IPS-NIHi11 (cell line): ENCODE results near the gene BTRC.
A peak's percentile ranks its signal among the peaks of the same experiment; 100 is the strongest.

Experiments
- DNase-seq: peaks from one replicate; pipeline ENCODE4 v3.0.0; 2012; ENCODE audit warnings: mixed read lengths, low spot score

Gene BTRC

DNA sequence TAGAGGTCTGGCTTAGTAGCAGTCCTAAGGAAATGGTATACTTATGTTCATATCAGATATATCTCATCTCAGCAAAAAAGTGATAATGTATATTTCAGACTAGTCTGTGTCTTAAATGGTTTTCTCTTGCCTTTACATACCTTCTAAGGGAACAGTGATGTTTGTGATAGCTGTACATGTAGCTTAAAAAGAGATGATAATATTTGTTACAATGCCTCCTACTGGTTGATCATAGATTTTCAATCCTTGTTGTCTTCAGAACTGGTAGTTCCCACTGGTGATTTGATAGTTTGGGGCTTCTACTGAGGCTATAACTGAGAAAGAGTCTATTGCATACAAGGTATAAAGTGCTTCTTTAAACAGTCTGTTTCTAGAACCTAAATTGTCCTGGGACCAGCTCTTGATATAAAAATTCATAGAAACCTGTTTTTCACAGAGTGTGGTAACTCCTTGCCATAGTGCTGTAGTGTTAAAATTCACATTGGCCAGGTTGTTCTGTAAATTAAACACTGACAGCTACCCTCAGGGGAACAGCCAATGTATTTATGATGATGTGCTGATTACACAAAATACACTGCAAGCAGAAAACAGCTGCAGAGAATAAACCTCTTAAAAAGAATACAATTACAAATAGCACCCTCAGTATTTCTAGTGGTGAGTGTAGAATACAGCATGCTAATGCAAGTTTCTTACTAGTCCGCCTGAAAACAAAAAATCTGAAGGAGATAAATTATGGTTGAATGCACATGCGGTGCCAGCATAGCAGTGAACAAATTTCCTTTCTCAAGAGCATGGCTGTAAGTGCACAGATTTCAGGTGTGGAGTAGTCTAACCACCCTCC is 90.3 kb downstream of the BTRC start:
- no peak for DNase-seq

DNA sequence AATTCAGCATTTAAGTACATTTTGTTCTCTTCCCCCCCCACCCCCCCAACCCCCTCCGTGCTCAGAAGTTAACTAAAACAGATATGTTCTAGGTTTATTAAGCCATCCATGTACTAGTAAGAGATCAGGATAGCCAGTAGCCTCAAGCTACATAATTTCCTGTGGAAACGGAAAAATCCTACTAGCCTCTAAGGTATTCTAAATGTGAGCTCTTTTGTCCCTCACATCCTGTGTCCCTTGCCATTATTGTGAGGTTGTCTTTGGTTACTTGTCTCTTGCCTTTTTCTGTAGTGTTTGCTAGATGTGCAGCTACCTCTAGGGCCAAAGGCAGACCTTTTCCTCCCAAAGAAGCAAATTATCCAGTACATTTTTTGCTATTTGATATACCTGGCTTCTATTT is 92.1 kb downstream of the BTRC start:
- DNase-seq = no peak

DNA sequence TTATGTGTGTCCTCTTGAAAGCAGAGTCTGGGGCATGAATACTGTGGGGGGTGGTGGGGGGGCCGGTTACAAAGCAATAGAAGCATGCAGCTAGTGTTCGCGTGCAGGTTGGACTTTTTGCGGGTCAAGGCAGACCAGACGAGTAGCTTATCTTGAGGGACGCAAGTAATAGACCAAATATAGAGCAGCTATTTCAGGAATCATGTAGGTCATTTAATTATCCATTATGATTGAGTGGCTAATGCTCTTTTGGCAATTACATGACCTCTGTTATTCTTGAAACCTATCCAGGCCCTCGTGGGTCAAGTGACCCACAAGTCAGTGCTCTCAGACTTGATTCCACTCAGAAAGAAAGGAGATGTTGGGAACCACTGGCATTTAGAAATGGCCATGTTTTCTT is 93.0 kb downstream of the BTRC start:
- DNase-seq = no peak

- DNase-seq = no peak
Measured at GRCh38 chr10:101447477-101447876, 93.5 kb downstream of the BTRC start.

DNA sequence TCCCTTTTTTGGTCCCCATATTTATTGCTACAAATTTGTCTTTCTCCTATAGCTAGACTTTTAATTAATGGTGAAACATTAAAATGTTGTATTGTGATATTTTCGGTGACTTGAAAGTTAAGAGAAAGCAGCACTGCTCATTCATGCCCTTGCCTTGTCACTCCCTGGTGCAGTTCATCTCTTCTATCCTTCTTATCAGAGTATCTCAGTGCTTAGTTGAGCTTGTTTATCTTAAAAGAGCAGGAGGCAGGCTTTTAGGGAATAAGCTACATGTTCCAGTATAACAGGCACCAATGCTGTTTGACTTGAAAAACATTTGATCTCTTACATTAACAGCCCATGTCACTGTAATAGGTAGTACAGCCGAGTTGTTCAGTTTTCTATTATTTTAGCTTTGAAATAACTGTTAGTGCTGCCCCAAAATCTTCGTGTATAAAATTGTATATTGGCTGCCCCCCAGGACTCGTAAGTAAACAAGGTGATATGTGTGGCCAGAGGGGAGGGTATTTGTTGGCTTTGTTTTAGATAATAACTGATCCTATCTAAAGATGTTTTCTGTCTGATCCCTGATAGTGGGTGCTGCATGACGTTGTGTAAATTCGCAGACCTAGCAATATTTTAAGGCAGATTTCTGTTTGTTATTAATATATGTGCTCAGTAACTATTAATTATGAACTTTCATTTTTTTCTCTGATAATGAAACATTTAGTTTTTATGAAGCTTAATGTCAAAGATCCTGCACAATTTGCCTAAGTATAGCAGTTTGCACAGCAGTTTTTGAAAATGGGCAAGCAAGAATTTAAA is 96.5 kb downstream of the BTRC start:
- DNase-seq = no peak

GRCh38 chr10:101451261-101451660 is 97.3 kb downstream of the BTRC start:
- no peak for DNase-seq

DNA sequence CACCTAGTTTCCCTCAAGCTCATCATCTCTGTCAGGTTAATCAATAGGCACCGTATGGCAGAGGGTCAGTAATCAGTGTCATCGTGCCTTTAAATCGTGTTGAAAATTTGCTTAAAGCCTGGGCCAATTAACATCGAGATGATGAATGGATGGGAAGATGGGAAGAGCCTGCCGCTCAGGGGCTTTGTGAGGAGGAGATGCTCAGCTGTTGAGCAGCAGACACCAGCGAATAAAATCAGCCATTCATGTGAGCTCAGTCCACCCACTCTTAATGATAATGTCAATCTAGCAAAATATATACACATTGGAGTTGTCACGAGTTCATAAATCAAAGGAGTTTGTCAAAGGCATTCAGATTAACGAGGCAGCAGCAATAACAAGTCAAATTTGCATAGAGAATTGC is 97.7 kb downstream of the BTRC start:
- DNase-seq = no peak

GRCh38 chr10:101452176-101452575 is 98.2 kb downstream of the BTRC start:
- no peak for DNase-seq

GRCh38 chr10:101452593-101452992 is 98.6 kb downstream of the BTRC start:
- DNase-seq = no peak

- no peak for DNase-seq
Measured at GRCh38 chr10:101453318-101453717, 99.4 kb downstream of the BTRC start.

DNA sequence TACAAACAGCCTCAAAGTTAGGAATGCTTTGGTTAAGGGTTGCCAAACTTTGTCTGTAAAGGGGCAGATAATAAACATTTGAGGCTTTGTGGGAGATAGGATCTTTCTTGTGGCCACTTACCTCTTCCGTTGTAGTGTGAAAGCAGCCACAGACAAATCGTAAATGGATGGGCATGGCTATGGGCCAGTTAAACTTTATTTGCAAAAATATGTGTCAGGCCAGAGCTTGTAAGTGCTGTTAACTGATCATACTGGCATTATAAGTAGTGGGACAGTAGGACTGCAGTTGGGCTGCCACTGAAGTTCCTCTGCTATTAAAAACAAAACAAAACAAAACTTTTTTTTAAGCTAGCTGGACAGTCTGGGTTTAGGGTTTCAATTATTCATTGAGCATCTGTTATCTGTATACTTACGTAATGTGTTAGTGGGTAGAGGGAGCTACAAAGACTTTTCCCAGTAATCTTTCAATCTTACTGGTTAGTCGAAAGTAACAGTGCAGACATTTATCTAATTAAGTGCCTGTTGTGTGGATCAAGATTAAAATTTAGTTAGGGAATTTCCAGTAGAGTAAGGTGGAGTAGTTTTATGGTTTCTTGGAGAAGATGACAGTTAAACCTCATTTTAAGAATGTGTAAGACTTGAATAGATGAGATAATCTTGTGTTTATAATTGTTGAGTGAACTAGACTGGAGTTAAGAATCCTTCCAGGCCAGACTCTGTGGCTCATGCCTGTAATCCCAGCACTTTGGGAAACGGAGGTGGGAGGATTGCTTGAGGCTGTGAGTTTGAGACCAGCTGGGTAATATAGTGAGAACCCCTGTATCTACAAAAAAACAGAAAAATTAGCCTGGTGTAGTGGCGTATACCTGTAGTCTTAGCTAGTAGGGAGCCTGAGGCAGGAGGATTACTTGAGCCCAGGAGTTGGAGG is 100.1 kb downstream of the BTRC start:
- no peak for DNase-seq

- no peak for DNase-seq
Measured at GRCh38 chr10:101458869-101459268, 104.9 kb downstream of the BTRC start.

GRCh38 chr10:101464082-101464481 is 110.1 kb downstream of the BTRC start:
- DNase-seq = no peak

DNA sequence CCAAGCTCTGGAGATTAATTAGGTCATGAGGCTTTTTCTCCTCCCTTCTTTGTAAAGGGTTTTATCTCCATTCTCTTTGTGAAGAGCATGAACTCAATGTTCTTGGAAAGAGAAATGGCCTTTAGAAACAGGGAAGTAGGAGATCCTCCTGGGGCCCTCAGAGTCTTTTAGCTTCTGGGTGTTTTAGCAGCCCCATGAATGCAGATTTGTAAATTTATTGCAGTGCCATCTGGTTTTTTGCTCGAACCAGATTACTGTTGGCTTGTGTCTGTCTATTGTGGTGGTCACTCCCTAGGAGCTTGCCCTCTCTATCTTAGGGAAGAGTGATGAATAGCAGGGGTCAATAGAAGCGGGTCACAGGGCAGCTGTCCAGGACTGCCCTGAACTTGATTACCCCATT is 110.6 kb downstream of the BTRC start:
- no peak for DNase-seq

DNA sequence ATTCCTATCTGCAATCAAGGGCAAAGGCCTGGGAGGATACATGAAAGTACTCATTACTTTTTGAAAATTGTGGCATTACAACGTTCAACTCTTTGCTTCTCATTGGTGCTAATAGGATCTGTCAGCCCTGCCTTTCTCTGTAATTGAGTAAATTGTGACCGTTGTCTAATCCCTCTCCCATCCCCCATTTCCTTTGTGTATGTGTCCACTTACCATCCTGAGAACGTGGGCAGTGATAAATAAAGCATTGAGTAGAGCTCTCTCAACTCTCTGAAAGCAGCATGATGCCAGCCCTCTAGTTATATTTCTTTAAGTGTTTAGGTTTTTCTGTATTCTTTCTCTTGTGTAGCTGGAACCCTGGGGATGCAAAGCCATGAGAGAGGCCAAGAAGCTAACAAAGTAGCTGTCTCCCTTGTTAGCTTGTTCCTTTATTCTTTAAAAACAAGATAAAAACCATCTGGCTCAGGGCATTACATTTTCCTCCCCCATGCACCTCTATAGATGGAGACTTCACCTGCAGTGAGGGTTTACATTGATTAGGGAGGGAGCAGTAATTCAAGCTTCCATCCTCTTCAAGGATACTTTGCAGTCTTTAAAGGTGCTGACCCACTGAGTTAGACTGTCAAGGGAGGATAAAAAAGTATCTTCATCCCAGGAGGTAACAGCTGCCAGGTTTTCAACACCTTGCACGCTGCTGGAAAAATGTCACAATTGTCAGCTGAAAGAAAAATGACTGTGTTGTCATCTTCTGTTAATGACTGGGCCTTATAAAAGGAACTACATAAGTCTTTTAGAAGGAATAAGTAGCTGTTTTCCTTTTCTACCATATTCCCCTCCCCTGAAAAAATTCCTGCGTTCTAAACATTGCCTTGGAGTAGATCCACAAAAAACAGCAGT is 112.3 kb downstream of the BTRC start:
- no peak for DNase-seq

GRCh38 chr10:101467286-101467770 is 113.4 kb downstream of the BTRC start:
- DNase-seq = peak; percentile 83

DNA sequence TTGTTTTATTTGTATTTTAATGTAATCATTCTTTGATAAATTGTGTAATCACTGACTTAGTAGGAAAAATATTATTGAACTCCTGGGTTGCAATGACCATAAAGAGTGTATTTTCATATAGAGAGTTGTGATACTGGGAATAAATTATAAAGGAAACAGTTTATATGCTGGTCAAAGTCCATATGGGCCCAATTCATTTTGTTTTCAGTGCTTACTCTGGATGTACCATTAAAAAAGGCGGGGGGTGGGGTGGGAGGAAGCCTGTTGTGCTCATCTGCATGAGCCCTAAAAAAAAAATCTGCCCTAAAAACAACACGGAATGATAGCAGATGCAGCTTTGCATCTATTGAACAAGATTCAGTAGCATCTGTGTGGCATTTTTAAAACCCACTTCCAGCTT is 114.2 kb downstream of the BTRC start:
- DNase-seq = no peak

- DNase-seq = no peak
Measured at GRCh38 chr10:101476383-101476782, 122.4 kb downstream of the BTRC start.

- DNase-seq = no peak
Measured at GRCh38 chr10:101478956-101479355, 125.0 kb downstream of the BTRC start.

DNA sequence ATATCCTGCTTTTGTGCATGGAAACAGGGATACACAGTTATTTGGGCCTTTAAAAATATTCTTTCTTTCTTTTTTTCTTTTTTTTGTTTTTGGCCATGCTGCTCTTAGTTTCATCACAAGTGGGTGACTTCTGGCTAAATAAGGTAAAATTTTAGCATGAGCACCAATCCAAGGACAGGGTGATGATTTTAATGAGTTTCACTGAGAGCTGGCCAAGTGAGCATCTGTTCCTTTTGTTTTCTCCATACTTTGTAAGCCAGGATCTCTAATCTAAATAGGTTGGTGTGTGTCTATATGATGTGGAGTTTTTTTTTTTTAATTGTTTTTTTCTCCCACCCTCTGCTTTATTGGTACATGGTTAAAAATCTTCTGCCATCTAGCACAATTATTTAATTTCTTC is 127.3 kb downstream of the BTRC start:
- no peak for DNase-seq

GRCh38 chr10:101482568-101482967 is 128.6 kb downstream of the BTRC start:
- DNase-seq = no peak
